ENCODE results near the gene ENPP1. TPM values are rescaled to one million over a fixed set of nuclear protein-coding genes. Genes with fewer than 3 reads are reported as not detected.

The ENPP1 gene
- total RNA-seq, 1 experiment from 2014 or later: 4.1 TPM

- DNase-seq: no peak
- H3K9me3 ChIP-seq (ENCODE audit: insufficient read depth, low read depth): no peaks in the 10 kb centered on the region
- ChIA-PET CTCF (no interaction called here), POLR2A (ENCODE audit: unreplicated experiment) (no interaction called here)
- no peaks in the 10 kb centered on the region for H3K79me2 ChIP-seq (ENCODE audit: low read depth)
- no peak overlapping the region for H3K4me3 ChIP-seq
- H3F3A ChIP-seq (ENCODE audit: insufficient read depth, low read depth): no peaks in the 10 kb centered on the region
- H2AFZ ChIP-seq: no peak overlapping the region
- H3K27me3 ChIP-seq (ENCODE audit: insufficient read depth, low read depth): no peaks in the 10 kb centered on the region
- no peaks in the 10 kb centered on the region for H3K9me2 ChIP-seq (ENCODE audit: insufficient read depth)
- no peaks in the 10 kb centered on the region for H4K20me1 ChIP-seq (ENCODE audit: insufficient read depth)
- no TSS peak for BruUV-seq (replicated peaks)
- no peak for TF ChIP-seq EZH2 (IDR thresholded peaks at IDR 0.05; ENCODE audit: low read depth)
- no peak for TF ChIP-seq CTCF (conservative IDR thresholded peaks at IDR 0.05)
- intact Hi-C loops (cut with micrococcal nuclease; ENCODE audit: unreplicated experiment): no loop called here
- H3K4me1 ChIP-seq (replicated peaks; ENCODE audit: insufficient read depth): no peaks in the 10 kb centered on the region
- H3K27ac ChIP-seq: no peak overlapping the region
- no peaks in the 10 kb centered on the region for H3K36me3 ChIP-seq (ENCODE audit: low read depth)
- H3K4me2 ChIP-seq: no peak overlapping the region
These were observed 19.8 kb upstream of the ENPP1 start for GRCh38 chr6:131787766-131788712.

- no peak for DNase-seq
- Histone ChIP-seq H4K20me1 (ENCODE audit: insufficient read depth) (no peaks in the 10 kb centered on the region), H3K27ac (no peak overlapping the region), H3K79me2 (ENCODE audit: low read depth) (no peaks in the 10 kb centered on the region), H3K4me2 (no peak overlapping the region), H2AFZ (no peak overlapping the region), H3F3A (ENCODE audit: insufficient read depth, low read depth) (no peaks in the 10 kb centered on the region), H3K9me2 (ENCODE audit: insufficient read depth) (no peaks in the 10 kb centered on the region), H3K4me1 (replicated peaks; ENCODE audit: insufficient read depth) (no peaks in the 10 kb centered on the region), H3K4me3 (no peak overlapping the region), H3K27me3 (ENCODE audit: insufficient read depth, low read depth) (no peaks in the 10 kb centered on the region), H3K9me3 (ENCODE audit: insufficient read depth, low read depth) (no peaks in the 10 kb centered on the region), H3K36me3 (ENCODE audit: low read depth) (no peaks in the 10 kb centered on the region)
- BruUV-seq (replicated peaks): no TSS peak
- POLR2A ChIA-PET (ENCODE audit: unreplicated experiment): no interaction called here
- intact Hi-C loops (cut with micrococcal nuclease; ENCODE audit: unreplicated experiment): no loop called here
- TF ChIP-seq EZH2 (IDR thresholded peaks at IDR 0.05; ENCODE audit: low read depth): no peak
- TF ChIP-seq CTCF (conservative IDR thresholded peaks at IDR 0.05): no peak
- CTCF ChIA-PET: no interaction called here
These were observed 18.6 kb upstream of the ENPP1 start for GRCh38 chr6:131789219-131789618.

GRCh38 chr6:131791476-131791875 is 16.3 kb upstream of the ENPP1 start:
- no peaks in the 10 kb centered on the region for H3K79me2 ChIP-seq (ENCODE audit: low read depth)
- H3F3A ChIP-seq (ENCODE audit: insufficient read depth, low read depth): no peaks in the 10 kb centered on the region
- no peaks in the 10 kb centered on the region for H4K20me1 ChIP-seq (ENCODE audit: insufficient read depth)
- no peaks in the 10 kb centered on the region for H3K4me1 ChIP-seq (replicated peaks; ENCODE audit: insufficient read depth)
- no peaks in the 10 kb centered on the region for H3K27me3 ChIP-seq (ENCODE audit: insufficient read depth, low read depth)
- H3K9me3 ChIP-seq (ENCODE audit: insufficient read depth, low read depth): no peaks in the 10 kb centered on the region
- no peak overlapping the region for H2AFZ ChIP-seq
- H3K4me3 ChIP-seq: no peak overlapping the region
- ChIA-PET POLR2A (ENCODE audit: unreplicated experiment) (no interaction called here), CTCF (no interaction called here)
- no peak overlapping the region for H3K4me2 ChIP-seq
- DNase-seq: no peak
- no peaks in the 10 kb centered on the region for H3K9me2 ChIP-seq (ENCODE audit: insufficient read depth)
- no peak for TF ChIP-seq EZH2 (IDR thresholded peaks at IDR 0.05; ENCODE audit: low read depth)
- no peak for TF ChIP-seq CTCF (conservative IDR thresholded peaks at IDR 0.05)
- H3K27ac ChIP-seq: no peak overlapping the region
- no TSS peak for BruUV-seq (replicated peaks)
- H3K36me3 ChIP-seq (ENCODE audit: low read depth): no peaks in the 10 kb centered on the region
- intact Hi-C loops (cut with micrococcal nuclease; ENCODE audit: unreplicated experiment): no loop called here
